Gastroesophageal sphincter (tissue), 4 donors: ENCODE data around the gene SLC37A1. TPM values are rescaled to one million over a fixed set of nuclear protein-coding genes. Genes with fewer than 3 reads are reported as not detected.

ENCODE experiments used
- ATAC-seq: fragments of 150-250 bp; one replicate; pipeline ENCODE4 v1.9.1; 2016; ENCODE audit warnings: mild to moderate bottlenecking, moderate library complexity
- H3K27ac ChIP-seq, 4 donors: fragments of 200-600 bp; sonication (generic) in 3 of 4; 1 replicate in 3 of 4; 2 replicates in 1 of 4; pipeline ENCODE4 v1.5.1; 2016 to 2019
- H3K27me3 ChIP-seq: fragments of 200-600 bp; sonication (generic); one replicate; pipeline ENCODE4 v1.5.1; 2019
- H3K36me3 ChIP-seq, 2 donors: fragments of 200-600 bp; sonication (generic); one replicate each; pipeline ENCODE4 v1.5.1; 2019; ENCODE audit warnings: control low read depth in 1 of 2
- H3K4me1 ChIP-seq, 3 donors: fragments of 200-600 bp; sonication (generic); 1 replicate in 2 of 3; 2 replicates in 1 of 3; pipeline ENCODE4 v1.5.1; 2016 to 2019; ENCODE audit warnings: control low read depth in 2 of 3
- H3K4me3 ChIP-seq, 2 donors: fragments of 200-600 bp; sonication (generic); one replicate each; pipeline ENCODE4 v1.5.1; 2019; ENCODE audit warnings: mild to moderate bottlenecking in 1 of 2, moderate library complexity in 1 of 2
- H3K9me3 ChIP-seq, 3 donors: fragments of 200-600 bp; sonication (generic); one replicate each; pipeline ENCODE4 v1.5.1; 2017 to 2019; ENCODE audit warnings: control low read depth in 2 of 3
- CTCF ChIP-seq, 4 experiments: fragments of 200-600 bp in 2 of 4; fragments of 450-650 bp in 2 of 4; sonication (generic) in 1 of 4; IDR thresholded peaks; one replicate each; pipeline ENCODE4 v1.5.1; 2017 to 2019; ENCODE audit warnings: antibody characterized with exemption in 4 of 4, mild to moderate bottlenecking in 2 of 4, moderate library complexity in 2 of 4
- EP300 ChIP-seq: sonication (generic); formaldehyde crosslinking; IDR thresholded peaks from one replicate; pipeline ENCODE4 v1.6.1; 2017; ENCODE audit warnings: antibody characterized with exemption, mild to moderate bottlenecking
- POLR2A ChIP-seq, 2 donors: fragments of 450-650 bp; IDR thresholded peaks; one replicate each; pipeline ENCODE4 v1.6.1; 2017; ENCODE audit warnings: antibody characterized with exemption in 2 of 2, mild to moderate bottlenecking in 2 of 2, moderate library complexity in 1 of 2
- POLR2AphosphoS5 ChIP-seq: sonication (generic); formaldehyde crosslinking; IDR thresholded peaks from one replicate; pipeline ENCODE4 v1.6.1; 2017; ENCODE audit warnings: antibody characterized with exemption
- WGBS, 2 donors: methylation state at CpG; one replicate each; pipeline ENCODE4 v1.1.5; 2018; ENCODE audit warnings: low coverage in 1 of 2; 5-methylcytosine and 5-hydroxymethylcytosine counted together
- total RNA-seq, 4 donors: library from RNA; depleted of rRNA; stranded (reverse); fragments of >200 nt; gene quantifications; one replicate each; pipeline ENCODE4 v1.1.0, GENCODE V29; 2016

SLC37A1 gene
- total RNA-seq, 4 donors from 2014 or later = 3.7 to 7.8 (median 4.3) TPM

DNA sequence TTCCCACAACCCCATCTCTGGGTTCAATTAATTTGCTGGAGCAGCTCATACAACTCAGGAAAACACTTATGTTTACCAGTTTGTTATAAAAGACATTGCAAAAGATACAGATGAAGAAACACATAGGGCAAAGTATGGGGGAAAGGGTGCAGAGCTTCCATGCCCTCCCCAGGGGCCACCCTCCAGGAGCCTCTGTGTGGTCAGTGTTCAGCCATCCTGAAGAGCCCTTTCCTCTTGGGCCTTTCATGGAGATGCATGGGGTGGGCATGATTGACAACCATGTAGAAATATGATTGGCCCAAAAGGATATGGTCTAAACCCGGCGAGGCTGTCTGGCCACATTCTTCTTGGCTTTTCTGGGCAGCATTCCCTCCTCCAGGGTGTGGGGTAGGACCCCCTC lies 83.0 kb downstream of the SLC37A1 start:
- ATAC-seq = no peak
- Histone ChIP-seq H3K27me3 (peaks cover 31% of the 10 kb centered on the region), H3K9me3 (peaks cover 0 to 7% (median 0%) of the 10 kb centered on the region in 3 donors), H3K4me1 (peaks cover 0 to 23% (median 6%) of the 10 kb centered on the region in 3 donors), H3K27ac (no peak overlapping the region), H3K4me3 (no peak overlapping the region), H3K36me3 (no peaks in the 10 kb centered on the region)
- no peak for TF ChIP-seq POLR2A (IDR thresholded peaks at IDR 0.05)
- TF ChIP-seq CTCF (IDR thresholded peaks at IDR 0.05) = no peak
- no peak for TF ChIP-seq EP300
- TF ChIP-seq POLR2AphosphoS5 = no peak
- WGBS, 2 donors = 90 to 94% methylated on average over 2 of the region's 2 CpGs

- Histone ChIP-seq H3K4me1 (peaks cover 0 to 23% (median 6%) of the 10 kb centered on the region in 3 donors), H3K27me3 (peaks cover 30% of the 10 kb centered on the region), H3K4me3 (no peak overlapping the region), H3K36me3 (no peaks in the 10 kb centered on the region), H3K27ac (no peak overlapping the region), H3K9me3 (peaks cover 0 to 7% (median 0%) of the 10 kb centered on the region in 3 donors)
- no peak for ATAC-seq
- TF ChIP-seq EP300 = no peak
- no peak for TF ChIP-seq POLR2A (IDR thresholded peaks at IDR 0.05)
- no peak for TF ChIP-seq POLR2AphosphoS5
- no peak for TF ChIP-seq CTCF (IDR thresholded peaks at IDR 0.05)
- 83 to 85% methylated on average over 7 to 10 of the region's 11 CpGs for WGBS, 2 donors
These were observed 84.0 kb downstream of the SLC37A1 start for GRCh38 chr21:42597487-42598158.

DNA sequence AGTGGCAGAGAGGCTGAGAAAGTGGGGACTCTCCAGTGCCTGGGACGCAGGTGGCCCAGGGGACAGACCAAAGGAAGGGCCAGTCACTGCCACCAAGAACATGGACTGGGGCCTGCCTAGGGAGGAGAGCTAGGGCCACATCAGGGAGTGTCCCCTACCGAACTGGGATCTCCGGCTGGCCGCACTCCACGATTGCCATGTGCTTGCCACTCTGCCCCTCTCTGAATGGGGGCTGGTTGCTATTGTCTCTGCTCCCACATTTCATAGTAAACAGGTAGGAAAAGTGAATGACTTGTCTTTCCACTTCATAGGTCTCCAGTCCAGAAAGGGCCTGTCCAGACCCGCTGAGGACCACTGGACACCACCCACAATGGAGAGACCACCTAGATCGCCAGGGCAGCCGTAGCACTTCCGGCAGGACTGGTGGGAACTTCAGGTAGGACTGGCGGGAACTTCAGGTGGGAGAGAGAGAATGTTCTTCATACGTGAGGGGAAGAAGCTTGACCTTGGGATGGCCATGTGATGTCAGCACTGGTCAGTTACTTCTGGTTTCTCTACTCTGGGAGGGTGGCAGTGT lies 84.6 kb downstream of the SLC37A1 start:
- H3K36me3 ChIP-seq = no peaks in the 10 kb centered on the region
- H3K4me1 ChIP-seq = peaks cover 0 to 18% (median 3%) of the 10 kb centered on the region in 3 donors
- H3K4me3 ChIP-seq = no peak overlapping the region
- no peak overlapping the region for H3K27ac ChIP-seq
- TF ChIP-seq EP300 = no peak
- TF ChIP-seq CTCF (IDR thresholded peaks at IDR 0.05) = no peak
- peaks cover 24% of the 10 kb centered on the region for H3K27me3 ChIP-seq
- no peak for ATAC-seq
- 88% methylated on average over 5 of the region's 11 CpGs; no CpG with 5 or more reads in 1 of the 2 donors for WGBS, 2 donors
- H3K9me3 ChIP-seq = peaks cover 0 to 7% (median 0%) of the 10 kb centered on the region in 3 donors

DNA sequence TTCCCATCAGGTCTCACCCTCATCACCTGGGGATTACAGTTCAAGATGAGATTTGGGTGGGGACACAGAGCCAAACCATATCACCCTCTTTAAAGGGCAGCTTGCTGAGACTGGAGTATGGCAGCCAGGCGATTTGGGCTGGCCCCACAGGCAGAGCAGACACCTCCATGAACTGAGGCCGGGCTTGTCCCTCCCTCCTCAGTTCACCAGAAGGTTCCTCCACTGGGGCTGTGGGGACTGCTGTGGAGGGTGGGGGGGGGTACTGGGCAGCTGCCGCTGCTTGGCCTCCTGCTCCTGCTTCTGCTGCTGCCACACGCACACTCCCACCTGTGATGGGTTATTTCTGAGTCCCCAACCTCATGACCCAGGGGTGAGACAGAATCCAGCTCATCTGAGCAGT lies 85.8 kb downstream of the SLC37A1 start:
- Histone ChIP-seq H3K4me1 (peaks cover 0 to 10% (median 0%) of the 10 kb centered on the region in 3 donors), H3K27ac (no peak overlapping the region), H3K9me3 (peaks cover 0 to 16% (median 0%) of the 10 kb centered on the region in 3 donors), H3K4me3 (no peak overlapping the region), H3K27me3 (peaks cover 20% of the 10 kb centered on the region), H3K36me3 (no peaks in the 10 kb centered on the region)
- WGBS, 2 donors = no CpG with 5 or more reads among the region's 4 CpGs
- no peak for ATAC-seq
- TF ChIP-seq EP300 (no peak), POLR2A (IDR thresholded peaks at IDR 0.05) (no peak), CTCF (IDR thresholded peaks at IDR 0.05) (no peak), POLR2AphosphoS5 (no peak)

GRCh38 chr21:42599962-42600361 lies 86.3 kb downstream of the SLC37A1 start:
- no peak for ATAC-seq
- Histone ChIP-seq H3K27ac (no peak overlapping the region), H3K9me3 (peaks cover 0 to 21% (median 0%) of the 10 kb centered on the region in 3 donors), H3K4me3 (no peak overlapping the region), H3K36me3 (no peaks in the 10 kb centered on the region), H3K27me3 (peaks cover 17% of the 10 kb centered on the region), H3K4me1 (peaks cover 0 to 5% (median 0%) of the 10 kb centered on the region in 3 donors)
- TF ChIP-seq POLR2A (IDR thresholded peaks at IDR 0.05) (no peak), POLR2AphosphoS5 (no peak), EP300 (no peak)
- WGBS, 2 donors = 76 to 84% methylated on average over 3 to 5 of the region's 8 CpGs
